Activated T-helper 9 cell treated with anti-CD3 and anti-CD28 coated beads, Interleukin-2, amount 50 U/mL, for 16 hours (primary cell): Measurements from ENCODE around the gene DPYSL3.
"Not testable (repeated sequence)": the region's sequence is repeated elsewhere in the genome, so short reads cannot be mapped to it uniquely, and the experiment has no call there.

Source experiments
- DNase-seq: peaks from one replicate; pipeline ENCODE4 v3.0.0-alpha.2; 2020; ENCODE audit warnings: low read depth

The DPYSL3 gene

GRCh38 chr5:147369742-147370374 is 140.0 kb downstream of the DPYSL3 start:
- DNase-seq: no peak

- not testable (repeated sequence) for DNase-seq
Measured at GRCh38 chr5:147367381-147367780, 142.5 kb downstream of the DPYSL3 start.

- no peak for DNase-seq
Measured at GRCh38 chr5:147361441-147362175, 148.3 kb downstream of the DPYSL3 start.

GRCh38 chr5:147360816-147361215 is 149.1 kb downstream of the DPYSL3 start:
- no peak for DNase-seq

- DNase-seq: no peak
Measured at GRCh38 chr5:147359581-147359980, 150.3 kb downstream of the DPYSL3 start.

- DNase-seq: no peak
Measured at GRCh38 chr5:147359101-147359500, 150.8 kb downstream of the DPYSL3 start.

GRCh38 chr5:147349241-147349640 is 160.6 kb downstream of the DPYSL3 start:
- no peak for DNase-seq

- no peak for DNase-seq
Measured at GRCh38 chr5:147348451-147348850, 161.4 kb downstream of the DPYSL3 start.

- no peak for DNase-seq
Measured at GRCh38 chr5:147348046-147348445, 161.8 kb downstream of the DPYSL3 start.

GRCh38 chr5:147346006-147346561 is 163.8 kb downstream of the DPYSL3 start:
- DNase-seq: no peak

GRCh38 chr5:147344861-147345260 is 165.0 kb downstream of the DPYSL3 start:
- DNase-seq: no peak

- DNase-seq: no peak
Measured at GRCh38 chr5:147341345-147341744, 168.5 kb downstream of the DPYSL3 start.

- no peak for DNase-seq
Measured at GRCh38 chr5:147340941-147341340, 168.9 kb downstream of the DPYSL3 start.
